Endothelial cell (in vitro differentiated cells): Measurements from ENCODE around the gene CPA5. TPM values are rescaled to one million over a fixed set of nuclear protein-coding genes. Genes with fewer than 3 reads are reported as not detected.

Experiments used
- DNase-seq: peaks from one replicate; pipeline ENCODE4 v3.0.0; 2021; ENCODE audit warnings: low spot score
- H3K27ac Mint-ChIP-seq: one replicate; pipeline ENCODE4 v1.8.0; 2021; ENCODE audit warnings: mixed read lengths, inconsistent platforms; ENCODE audit not compliant: unreplicated experiment
- H3K27me3 Mint-ChIP-seq: one replicate; pipeline ENCODE4 v1.8.0; 2021; ENCODE audit warnings: mild to moderate bottlenecking, moderate library complexity, mixed read lengths, inconsistent platforms; ENCODE audit not compliant: unreplicated experiment
- H3K36me3 Mint-ChIP-seq: one replicate; pipeline ENCODE4 v1.8.0; 2021; ENCODE audit warnings: mild to moderate bottlenecking, low read depth, mixed read lengths, inconsistent platforms; ENCODE audit not compliant: unreplicated experiment
- H3K4me1 Mint-ChIP-seq: one replicate; pipeline ENCODE4 v1.8.0; 2021; ENCODE audit warnings: mild to moderate bottlenecking, mixed read lengths, inconsistent platforms; ENCODE audit not compliant: unreplicated experiment
- H3K4me3 Mint-ChIP-seq: one replicate; pipeline ENCODE4 v1.8.0; 2021; ENCODE audit warnings: mild to moderate bottlenecking, mixed read lengths, inconsistent platforms; ENCODE audit not compliant: unreplicated experiment
- H3K9me3 Mint-ChIP-seq: one replicate; pipeline ENCODE4 v1.8.0; 2021; ENCODE audit warnings: mixed read lengths, inconsistent platforms; ENCODE audit not compliant: unreplicated experiment
- total RNA-seq: library from RNA; stranded (reverse); fragmentation: NEBNext Ultra II Directional; extraction: Animal tissue kit (Norgen Biotek cat#: 25700); gene quantifications from one replicate; pipeline ENCODE4 v1.2.1, GENCODE V29; 2021; ENCODE audit not compliant: unreplicated experiment
- TF ChIP-seq, protein P1 (sequence below): fragments of 200-600 bp; sonication (generic); IDR thresholded peaks from one replicate; pipeline ENCODE4 v1.5.0; 2021; ENCODE audit warnings: antibody characterized with exemption; ENCODE audit not compliant: unreplicated experiment

The CPA5 gene
- total RNA-seq, 1 donor from 2014 or later: not detected

DNA sequence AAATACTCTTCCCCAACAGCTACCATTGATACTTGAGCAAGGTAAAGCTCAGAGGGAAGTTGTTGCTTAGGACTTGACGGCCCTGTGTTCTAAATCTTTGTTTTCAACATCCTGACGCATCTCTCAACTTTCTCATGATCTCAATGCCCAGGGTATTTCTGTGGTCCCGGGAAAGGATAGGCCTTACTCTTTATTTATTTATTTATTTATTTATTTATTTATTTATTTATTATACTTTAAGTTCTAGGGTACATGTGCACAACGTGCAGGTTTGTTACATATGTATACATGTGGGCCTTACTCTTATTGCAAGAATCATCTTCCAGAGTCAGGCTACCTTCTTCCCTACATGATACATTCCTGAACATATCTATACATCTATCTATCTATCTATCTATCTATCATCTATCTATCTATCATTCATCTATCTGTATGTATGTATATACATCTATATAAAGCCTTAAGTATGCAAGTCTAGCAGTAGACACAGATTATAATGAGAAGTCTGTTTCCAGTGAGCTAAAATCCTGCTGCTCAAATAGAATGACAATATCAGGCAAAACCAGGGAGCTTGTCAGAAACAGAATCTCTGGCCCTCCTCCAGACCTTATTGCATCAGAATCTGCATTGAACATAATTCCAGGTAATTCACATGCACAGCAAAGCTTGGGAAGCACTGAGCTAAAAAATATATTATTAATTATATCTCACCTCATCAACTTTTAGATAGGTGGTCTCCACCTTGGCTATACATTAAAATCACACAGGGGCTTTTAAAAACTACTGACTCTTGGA is 12.2 kb upstream of the CPA5 start:
- Mint-ChIP-seq H3K9me3 (no peaks in the 10 kb centered on the region), H3K4me1 (no peaks in the 10 kb centered on the region), H3K36me3 (no peaks in the 10 kb centered on the region), H3K27me3 (peaks cover 3% of the 10 kb centered on the region), H3K27ac (no peak overlapping the region), H3K4me3 (no peak overlapping the region)
- DNase-seq: no peak
- TF ChIP-seq, protein P1, sequence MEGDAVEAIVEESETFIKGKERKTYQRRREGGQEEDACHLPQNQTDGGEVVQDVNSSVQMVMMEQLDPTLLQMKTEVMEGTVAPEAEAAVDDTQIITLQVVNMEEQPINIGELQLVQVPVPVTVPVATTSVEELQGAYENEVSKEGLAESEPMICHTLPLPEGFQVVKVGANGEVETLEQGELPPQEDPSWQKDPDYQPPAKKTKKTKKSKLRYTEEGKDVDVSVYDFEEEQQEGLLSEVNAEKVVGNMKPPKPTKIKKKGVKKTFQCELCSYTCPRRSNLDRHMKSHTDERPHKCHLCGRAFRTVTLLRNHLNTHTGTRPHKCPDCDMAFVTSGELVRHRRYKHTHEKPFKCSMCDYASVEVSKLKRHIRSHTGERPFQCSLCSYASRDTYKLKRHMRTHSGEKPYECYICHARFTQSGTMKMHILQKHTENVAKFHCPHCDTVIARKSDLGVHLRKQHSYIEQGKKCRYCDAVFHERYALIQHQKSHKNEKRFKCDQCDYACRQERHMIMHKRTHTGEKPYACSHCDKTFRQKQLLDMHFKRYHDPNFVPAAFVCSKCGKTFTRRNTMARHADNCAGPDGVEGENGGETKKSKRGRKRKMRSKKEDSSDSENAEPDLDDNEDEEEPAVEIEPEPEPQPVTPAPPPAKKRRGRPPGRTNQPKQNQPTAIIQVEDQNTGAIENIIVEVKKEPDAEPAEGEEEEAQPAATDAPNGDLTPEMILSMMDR: no peak

DNA sequence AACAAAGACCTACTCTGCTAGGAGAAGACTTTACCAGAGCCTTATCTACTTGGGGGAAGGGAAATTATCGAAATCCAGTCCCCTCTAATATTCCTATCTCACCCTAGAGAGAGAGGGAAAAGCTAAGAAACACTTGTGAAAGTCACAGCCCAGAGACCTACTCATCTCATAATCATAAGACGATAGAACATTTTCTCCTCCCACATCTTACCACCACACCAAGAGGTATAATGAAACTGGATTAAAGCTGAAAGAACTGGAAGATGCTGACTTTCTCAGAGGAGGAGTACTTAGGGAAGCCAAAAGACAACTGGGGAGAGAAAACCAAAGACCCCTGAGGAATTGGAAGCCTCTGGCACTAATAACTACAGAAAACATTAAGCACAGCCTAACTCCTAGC is 10.8 kb upstream of the CPA5 start:
- no peak overlapping the region for H3K4me3 Mint-ChIP-seq
- no peaks in the 10 kb centered on the region for H3K36me3 Mint-ChIP-seq
- H3K9me3 Mint-ChIP-seq: no peaks in the 10 kb centered on the region
- H3K4me1 Mint-ChIP-seq: no peaks in the 10 kb centered on the region
- no peak for DNase-seq
- TF ChIP-seq, protein P1: no peak
- H3K27me3 Mint-ChIP-seq: peaks cover 3% of the 10 kb centered on the region
- no peak overlapping the region for H3K27ac Mint-ChIP-seq

DNA sequence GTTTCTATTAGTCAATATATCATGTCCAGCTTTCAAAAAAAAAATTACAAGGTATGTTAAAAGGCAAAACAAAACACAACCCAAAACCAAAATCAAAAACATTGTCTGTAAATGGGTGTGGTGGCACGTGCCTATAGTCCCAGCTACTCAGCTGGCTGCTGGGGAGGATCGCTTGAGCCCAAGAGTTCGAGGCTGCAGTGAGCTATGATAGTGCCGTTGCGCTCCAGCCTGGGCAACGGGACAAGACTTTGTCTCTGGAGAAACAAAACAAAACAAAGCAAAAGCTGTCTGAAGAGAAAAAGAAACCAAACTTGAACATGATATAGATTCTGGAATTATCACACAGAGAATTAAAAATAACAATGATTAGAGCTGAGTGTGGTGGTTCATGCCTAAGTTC is 10.3 kb upstream of the CPA5 start:
- Mint-ChIP-seq H3K27ac (no peak overlapping the region), H3K4me1 (no peaks in the 10 kb centered on the region), H3K4me3 (no peak overlapping the region), H3K36me3 (no peaks in the 10 kb centered on the region), H3K27me3 (peaks cover 3% of the 10 kb centered on the region), H3K9me3 (no peaks in the 10 kb centered on the region)
- no peak for DNase-seq
- TF ChIP-seq, protein P1: no peak

DNA sequence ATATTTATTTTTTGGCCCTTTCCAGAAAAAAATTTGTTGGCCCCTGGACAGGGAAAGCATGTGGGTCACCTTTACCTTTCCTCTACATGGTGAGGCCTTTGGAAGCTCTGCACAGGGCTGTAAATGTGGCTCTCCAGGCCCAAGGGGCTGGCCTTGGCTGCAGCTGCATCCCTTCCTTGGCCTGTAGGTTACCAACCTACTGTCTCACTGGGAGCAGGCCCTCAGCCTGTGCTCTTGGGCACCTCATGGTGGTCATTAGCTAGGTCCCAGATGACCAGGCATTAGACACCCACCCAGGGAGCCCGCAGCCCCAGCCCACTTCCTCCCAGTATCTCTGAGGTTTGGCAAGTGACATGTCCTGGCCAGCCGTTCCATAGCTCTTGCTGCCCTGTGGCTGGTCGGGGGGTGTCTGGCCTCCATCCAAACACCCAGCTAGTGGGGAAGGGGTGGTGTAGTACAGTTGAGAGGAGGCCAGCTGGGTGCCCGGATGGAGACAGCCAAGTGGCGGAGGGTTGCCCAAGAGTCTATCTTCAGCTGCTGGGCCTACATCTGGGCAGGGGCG is 7.1 kb upstream of the CPA5 start:
- Mint-ChIP-seq H3K27me3 (peaks cover 3% of the 10 kb centered on the region), H3K36me3 (no peaks in the 10 kb centered on the region), H3K4me3 (no peak overlapping the region), H3K27ac (no peak overlapping the region), H3K4me1 (no peaks in the 10 kb centered on the region), H3K9me3 (no peaks in the 10 kb centered on the region)
- TF ChIP-seq, protein P1: no peak
- no peak for DNase-seq

DNA sequence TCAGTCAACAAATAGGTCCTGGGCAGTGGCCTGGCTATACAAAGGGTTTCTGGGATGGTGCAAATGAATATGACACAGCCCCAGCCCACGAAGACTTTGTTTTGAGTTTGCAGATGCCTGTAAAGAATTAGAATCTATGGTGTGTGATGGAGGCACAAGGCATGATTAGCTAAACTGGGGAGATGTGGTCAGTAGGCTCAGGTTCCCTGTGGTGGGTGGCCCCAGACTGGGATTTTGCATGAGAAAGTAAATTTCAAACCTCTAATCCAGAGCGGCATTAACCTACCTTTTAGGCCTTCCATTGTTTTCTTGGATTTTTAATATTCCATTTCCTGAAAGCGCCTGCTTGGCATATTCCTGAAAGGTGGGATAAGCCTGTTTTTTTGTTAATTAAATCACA is 6.4 kb upstream of the CPA5 start:
- Mint-ChIP-seq H3K4me1 (no peaks in the 10 kb centered on the region), H3K9me3 (no peaks in the 10 kb centered on the region), H3K27ac (no peak overlapping the region), H3K27me3 (peaks cover 3% of the 10 kb centered on the region), H3K4me3 (no peak overlapping the region), H3K36me3 (no peaks in the 10 kb centered on the region)
- TF ChIP-seq, protein P1: no peak
- no peak for DNase-seq
